KBM-7 (cell line): ENCODE results near the gene MAP3K13.

Experiments used
- DNase-seq: peaks from one replicate; pipeline ENCODE4 v3.0.0-alpha.2; 2015
- in situ Hi-C: fragments of 300-500 bp; cut with MboI; formaldehyde crosslinking; loops from 2 replicates; pipeline ENCODE4 v1.14.3; 2020; ENCODE audit warnings: low sequenced_read_pairs, low pct_unique_long_range_greater_than_20kb, mixed read lengths

MAP3K13 gene

DNA sequence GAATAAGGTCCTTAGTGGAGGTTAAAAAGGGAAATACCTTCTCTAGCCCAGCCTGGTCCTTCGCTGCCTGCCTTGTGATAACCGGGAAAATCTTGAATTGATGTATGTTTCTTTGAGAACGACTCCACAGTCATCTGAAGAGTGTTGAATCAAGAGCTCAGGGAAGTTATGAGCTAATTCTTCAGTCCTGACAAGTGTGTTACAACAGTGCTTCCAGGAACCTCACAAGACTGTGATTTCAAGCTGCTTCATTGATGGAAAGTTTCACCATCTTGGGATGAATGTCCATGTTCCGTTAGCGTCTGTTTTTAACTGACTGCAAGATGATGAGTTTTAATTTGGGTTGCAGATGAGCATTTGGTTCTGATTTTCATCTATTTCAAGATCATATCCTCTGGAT is 123.5 kb downstream of the MAP3K13 start:
- no peak for DNase-seq
- in situ Hi-C loops: no loop called here

DNA sequence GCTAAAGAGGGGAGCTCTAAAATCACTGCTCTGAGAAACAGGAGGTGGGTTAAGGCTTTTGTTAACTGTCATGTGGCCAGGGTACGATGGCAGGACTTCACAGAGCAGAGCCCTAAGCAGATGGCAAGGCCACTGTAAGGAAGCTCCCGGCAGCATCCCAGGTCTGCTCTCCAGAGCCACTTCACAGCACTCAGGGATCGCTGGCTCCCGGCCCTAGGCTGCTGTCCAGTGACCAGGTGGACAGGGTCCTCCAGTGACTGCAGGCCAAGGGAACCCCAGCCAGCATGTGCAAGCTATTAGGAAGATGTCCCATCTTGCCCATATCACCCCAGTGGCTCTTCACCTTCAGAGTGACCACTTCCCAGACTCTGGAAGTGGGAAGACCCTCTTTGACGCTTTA is 125.5 kb downstream of the MAP3K13 start:
- no peak for DNase-seq
- in situ Hi-C loops: no loop called here

DNA sequence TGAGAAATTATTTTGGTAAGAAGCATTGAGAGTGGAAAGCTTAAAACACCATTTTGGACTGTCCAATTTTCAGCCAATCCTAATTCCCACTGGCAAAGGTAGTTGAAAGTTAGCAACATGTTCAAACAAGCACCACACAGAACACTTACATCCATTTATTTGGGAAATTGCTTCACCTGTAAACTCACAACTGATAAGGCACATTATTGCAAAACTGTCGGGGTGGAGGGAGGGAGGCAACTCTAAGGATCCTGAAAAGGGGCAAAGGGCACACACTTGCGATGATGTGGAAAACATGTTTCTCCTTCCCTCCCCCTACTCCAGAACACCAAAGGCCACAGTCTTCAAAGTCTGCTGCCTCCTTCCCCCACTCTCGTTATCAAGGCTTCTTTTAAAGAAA is 126.5 kb downstream of the MAP3K13 start:
- DNase-seq: no peak
- in situ Hi-C loops: no loop called here

DNA sequence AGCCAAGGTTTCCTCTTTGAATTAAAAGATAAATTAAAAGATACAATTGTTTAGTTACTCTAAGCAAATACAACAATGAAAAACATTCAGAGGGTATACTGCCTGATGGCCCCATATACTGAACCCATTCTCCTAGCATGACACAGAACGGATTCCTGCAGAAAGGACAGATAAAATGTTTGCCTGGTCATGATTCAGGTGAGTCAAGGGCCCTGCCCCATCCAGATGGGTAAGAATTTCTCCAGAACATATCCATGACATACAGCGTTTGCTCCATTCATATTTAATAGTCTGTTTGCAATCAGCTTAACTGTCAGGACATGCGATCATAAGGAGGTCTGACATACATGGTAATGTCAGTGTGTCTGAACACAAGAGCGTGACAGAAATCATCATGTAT is 127.3 kb downstream of the MAP3K13 start:
- in situ Hi-C loops: no loop called here
- no peak for DNase-seq

DNA sequence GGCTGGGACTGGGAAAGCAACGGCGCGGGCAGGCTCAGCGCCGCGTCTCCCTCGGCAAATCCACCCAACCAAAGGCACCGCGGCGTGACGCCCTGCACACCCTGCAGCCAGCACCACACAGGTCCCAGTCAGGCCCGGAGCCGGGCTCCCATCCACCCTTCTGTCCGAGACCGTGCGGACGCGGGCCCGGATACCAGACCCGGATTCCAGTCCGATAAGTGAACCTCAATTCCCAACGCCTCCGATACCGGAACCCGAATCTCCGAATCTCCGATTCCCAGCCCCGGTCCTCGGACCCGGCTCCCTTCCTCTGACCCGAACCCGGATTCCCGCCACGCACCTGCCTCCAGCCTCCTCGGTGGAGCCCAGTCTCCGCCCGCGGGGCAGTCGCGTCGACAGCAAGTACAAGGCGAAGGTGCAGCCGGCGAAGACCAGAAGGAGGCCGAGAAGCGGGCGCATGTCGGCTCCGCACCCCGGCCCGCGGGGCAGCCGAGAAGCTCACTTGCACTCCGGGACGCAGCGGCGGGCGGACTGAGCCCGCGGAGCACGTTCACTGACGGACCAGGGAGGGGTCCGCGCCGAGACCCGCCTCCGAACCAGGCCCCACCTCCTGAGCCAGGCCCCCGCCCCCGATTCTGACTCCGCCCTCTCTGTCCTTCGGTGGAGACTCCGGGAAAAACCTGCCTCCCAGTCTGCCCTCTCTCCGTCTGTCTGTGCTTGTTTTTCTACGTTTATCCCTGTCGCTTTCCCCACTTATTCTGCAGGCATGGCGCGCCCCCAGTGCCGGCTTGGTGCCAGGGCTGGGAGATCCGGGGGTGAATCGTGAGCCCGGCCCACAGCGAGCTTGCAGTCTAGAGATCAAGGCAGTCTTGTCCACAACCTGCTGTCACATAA is 135.8 kb downstream of the MAP3K13 start, which contains the start of gene TMEM41A:
Gene TMEM41A, minus strand, starts transcription at position 533 of the 894 bp plus-strand sequence. Its CDS starts 74 bp downstream, at position 459.
- in situ Hi-C loops: no loop called here
- peak; percentile 91 for DNase-seq

DNA sequence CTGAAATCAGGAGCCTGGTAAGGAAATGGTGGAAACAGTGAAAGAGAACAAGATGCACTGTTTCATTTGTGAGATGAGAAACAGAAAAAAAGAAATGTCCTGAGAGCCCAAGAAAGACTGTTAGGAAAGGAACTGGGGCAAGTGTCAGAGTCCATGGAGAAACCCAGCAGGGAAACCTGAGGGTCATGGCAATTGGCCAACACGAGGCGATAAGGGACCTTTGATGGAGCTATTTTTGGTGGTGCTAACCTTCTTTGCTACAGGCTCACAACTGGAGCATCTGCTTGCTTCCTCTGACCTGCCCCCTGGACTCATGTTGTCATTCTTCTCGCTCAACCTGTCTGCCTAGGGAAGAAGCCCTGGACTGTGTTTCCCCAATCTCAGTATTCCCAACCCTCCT is 140.1 kb downstream of the MAP3K13 start:
- DNase-seq: no peak
- in situ Hi-C loops: no loop called here

DNA sequence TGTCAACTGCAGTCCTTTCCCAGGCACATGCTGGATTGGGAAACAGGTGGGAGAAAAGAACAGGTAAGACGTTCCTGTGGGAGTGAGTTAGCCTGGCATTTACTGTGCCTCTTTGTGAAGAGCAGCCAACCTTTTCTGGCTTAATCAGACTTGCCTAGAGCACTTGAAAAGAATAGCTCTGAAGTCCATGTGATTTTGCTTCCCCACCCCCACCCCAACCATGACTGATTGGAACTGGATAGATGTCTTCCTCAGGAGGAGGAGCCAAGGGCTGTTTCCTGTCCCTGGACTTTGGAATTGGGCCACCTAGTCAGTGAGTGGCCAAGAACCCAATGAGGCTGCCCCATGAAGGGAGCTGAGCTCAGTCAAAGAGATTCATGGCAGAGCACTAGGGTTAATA is 140.6 kb downstream of the MAP3K13 start:
- in situ Hi-C loops: no loop called here
- no peak for DNase-seq

DNA sequence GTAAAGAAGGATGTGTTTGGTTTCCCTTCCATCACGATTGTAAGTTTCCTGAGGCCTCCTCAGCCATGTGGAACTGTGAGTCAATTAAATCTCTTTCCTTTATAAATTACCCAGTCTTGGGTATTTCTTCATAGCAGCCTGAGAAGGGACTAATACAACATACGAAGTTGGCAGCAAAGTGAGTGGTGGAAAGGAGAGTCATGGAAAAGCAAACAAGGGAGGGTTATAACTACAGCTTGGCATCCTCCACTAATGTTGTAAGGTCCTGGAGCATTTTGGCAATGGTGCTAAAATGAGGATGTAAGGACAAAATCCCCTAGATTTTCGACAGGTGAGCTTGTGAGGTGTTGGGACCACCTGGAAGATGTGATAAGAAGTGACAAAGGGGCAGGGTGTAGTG is 141.7 kb downstream of the MAP3K13 start:
- DNase-seq: no peak
- in situ Hi-C loops: no loop called here

DNA sequence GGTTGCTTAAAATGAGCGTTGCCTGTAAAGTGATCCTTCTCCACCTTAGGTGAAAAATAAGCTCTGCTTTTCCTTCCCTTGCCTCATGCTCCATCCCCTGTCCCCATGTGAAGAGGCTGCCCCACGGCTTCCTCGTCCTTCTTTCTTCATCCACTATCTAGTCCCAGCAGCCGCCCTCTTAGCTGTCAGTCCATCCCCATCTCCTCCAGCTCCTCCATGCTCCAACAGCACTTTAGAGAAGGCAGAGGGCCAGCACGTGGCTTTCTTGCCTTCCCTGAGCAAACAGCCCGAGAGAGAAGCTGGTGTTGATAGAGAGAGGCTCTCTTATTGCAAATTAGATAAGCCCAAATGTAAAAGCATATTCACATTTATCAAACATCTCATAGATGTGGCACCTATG is 144.9 kb downstream of the MAP3K13 start:
- in situ Hi-C loops: no loop called here
- no peak for DNase-seq

DNA sequence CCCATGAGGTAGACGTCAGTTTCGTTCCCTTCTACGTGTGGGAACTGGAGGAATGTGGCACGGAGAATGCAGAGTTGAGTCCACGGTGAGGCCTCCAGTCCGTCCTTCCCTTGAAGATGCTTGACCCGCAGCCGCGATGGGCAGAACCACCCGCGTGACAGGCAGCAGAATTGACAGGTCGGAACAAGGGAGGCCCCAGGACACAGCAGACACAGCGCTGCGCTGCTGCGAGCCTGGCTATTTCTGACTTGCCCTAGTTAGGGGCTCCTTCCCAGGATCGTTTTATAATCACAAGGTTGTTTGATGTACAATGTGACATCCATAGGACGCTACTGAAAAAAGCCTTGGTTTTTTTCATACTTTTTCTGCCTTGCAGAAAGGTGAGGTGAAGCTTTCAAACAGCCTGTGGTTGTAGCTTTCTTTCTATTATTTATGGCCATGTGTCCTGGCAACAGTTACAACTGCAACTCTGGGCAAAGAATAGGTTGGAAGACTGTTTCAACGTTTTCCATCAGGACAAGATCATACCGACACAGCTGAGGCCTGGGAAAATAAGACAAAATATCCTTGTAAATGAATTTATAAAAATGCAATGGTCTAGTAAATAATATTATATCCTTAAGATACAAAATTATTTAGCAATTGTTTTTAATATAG is 145.5 kb downstream of the MAP3K13 start:
- in situ Hi-C loops: no loop called here
- no peak for DNase-seq

DNA sequence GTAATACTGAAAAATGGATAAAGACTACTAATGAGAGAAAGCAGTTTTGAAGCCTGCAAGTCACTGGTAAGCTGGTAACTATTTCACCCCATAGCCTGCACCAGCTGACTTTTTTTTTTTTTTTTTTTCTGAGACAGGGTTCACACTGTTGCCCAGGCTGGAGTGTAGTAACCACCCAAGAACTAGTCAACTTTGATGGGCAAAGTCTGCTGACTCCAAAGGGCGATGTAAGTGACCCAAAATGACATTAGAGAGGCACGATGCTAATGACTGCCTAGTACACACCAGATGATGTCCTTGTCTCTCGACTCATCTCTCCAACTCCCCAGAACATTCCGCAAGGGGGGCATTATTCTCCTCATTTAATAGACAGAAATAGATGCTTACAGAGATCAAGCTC is 148.8 kb downstream of the MAP3K13 start:
- no peak for DNase-seq
- in situ Hi-C loops: no loop called here

DNA sequence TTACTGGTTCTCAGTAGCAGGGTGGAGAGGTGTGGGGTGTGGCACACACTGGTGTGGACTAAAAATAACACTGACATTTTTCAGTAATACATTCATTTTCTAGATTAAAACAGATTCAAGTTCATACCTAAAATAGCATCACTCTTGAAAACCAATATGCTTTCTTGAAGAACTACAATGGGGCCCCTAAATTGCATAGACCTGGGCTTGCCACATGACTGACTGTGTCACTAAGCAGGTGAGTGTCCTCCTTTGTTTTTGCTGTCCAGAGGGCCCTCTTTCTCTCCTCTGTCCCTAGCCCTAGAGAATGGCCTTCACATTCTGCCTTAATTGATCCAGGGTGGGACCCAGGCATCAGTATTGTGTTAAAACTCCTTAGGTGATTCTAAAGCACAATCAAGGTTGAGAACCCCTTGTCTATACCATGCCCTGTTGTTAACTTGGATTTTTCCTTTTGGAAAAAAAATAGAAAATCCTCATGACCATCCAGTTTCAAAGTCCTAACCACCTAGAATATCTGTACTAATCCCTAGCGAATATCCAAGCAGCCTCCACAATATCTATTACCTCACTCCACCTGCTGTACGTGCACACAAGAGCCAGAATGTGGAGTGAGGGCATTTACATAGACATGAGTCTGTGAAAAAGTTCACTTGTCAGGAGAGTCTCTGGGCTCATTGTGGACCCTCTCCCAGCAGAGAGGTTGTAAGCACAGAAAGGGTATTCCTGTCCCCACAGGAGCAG is 154.6 kb downstream of the MAP3K13 start:
- no peak for DNase-seq
- in situ Hi-C loops: no loop called here

DNA sequence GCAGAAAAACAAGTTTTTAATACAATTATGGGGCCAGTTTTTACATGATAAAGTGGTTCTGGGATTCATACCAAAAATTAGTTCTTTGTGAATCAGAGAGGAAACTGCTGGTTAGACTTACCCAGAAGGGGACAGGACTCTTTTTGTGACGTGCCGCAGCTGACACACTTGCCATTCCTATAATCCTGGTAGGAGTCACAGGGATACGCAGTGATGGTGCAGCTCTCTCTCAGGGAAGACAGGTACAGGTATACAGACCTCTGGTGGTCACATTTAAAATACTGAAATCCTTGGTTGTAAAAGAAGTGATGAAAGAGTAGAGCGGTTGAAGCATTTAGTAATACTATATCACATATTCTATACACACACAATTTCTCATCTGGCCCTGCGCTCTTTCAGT is 156.1 kb downstream of the MAP3K13 start:
- in situ Hi-C loops: no loop called here
- DNase-seq: no peak

DNA sequence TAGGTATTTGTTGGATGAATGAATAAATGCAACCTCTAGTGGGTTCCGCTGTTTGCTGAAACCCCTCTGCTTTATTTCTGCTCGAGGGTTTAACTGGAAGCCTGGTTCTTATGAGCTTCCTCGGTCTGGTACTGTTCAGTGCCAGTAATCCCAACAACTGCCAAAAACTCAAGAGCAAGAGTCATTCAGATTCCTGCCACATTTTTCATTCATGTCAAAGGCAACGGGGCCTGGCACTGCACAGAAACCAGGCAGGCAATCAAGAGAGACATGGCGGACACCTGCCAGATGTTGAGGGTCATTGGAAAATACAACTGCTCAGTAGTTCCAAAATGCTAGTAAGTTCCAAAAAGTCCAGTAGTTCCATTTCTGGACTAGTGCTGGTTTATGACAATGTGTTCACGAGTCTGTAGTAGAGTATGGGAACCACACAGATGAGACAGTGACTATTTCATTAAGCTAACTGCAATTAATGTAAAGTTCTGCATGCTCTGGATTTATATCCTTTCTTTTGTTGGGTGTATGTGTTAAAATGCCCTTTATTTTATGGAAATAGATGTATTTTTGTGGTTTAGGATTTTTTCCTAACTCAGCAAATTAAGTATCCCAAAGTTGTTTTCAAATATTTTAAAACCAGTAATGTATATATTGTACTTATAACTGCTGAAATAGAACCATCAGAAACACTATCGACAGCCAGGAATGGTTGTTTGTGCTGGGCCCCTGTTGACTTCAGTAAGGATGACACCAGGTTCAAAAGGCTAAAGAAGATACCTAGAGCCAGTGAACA is 158.6 kb downstream of the MAP3K13 start:
- no peak for DNase-seq
- in situ Hi-C loops: no loop called here

DNA sequence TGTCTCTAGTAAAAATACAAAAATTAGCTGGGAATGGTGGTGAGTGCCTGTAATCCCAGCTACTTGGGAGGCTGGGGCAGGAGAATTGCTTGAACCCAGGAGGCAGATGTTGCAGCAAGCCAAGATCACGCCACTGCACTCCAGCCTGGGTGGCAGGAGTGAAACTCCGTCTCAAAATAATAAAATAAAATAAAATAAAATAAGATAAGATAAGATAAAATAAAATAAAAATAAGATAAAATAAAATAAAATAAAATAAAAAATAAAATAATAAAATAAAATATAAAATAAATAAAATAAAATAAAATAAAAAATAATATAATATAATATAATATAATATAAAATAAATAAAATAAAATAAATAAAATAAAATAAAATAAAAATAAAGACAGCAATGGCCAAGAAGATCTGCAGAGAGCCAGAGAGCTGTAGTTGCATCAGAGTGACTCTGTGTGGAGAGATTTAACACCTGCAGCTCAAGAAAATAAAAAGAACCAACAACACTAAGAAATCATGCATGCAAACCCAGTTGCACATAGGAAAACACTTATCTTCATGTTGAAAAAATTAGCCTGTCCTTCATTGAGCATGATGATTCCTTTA is 163.5 kb downstream of the MAP3K13 start:
- in situ Hi-C loops: no loop called here
- no peak for DNase-seq

DNA sequence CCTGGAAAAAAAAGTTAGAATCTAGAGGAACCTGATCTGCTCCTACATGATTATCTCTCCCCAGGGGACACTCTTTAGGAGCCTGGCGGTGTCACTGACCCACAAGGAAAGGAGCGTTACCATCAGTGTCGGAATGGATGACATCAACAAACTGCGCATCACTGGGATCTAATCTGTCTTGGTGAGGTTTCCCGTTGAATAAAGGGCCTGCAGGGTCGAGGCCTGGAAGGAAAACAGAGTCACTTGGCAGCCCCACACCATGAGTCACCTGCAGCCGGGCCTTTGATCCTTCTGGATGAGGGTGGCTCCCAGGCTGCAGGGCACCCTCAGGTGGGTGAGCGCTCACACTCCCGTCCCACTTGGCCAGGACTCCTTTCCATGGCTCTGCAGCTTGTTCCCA is 164.4 kb downstream of the MAP3K13 start:
- no peak for DNase-seq
- in situ Hi-C loops: no loop called here

DNA sequence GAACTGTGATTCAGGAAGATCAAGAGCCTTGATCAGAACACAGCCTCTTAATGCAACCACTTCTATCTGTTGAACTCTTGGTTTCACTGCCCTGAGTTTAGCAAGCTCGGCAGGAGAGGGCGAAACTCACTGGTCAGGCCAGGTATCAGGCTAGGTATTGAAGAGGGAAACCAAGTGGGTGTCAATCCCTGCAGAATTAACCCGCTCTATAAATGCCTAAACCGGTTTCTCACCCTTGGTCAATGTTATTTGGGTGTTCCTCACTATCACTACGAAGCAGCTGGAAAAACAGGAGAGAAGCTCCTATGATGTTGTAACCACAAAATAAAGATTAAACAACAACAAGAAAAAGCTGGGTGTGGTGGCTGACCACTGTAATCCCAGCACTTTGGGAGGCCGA is 165.6 kb downstream of the MAP3K13 start:
- in situ Hi-C loops: no loop called here
- DNase-seq: no peak

DNA sequence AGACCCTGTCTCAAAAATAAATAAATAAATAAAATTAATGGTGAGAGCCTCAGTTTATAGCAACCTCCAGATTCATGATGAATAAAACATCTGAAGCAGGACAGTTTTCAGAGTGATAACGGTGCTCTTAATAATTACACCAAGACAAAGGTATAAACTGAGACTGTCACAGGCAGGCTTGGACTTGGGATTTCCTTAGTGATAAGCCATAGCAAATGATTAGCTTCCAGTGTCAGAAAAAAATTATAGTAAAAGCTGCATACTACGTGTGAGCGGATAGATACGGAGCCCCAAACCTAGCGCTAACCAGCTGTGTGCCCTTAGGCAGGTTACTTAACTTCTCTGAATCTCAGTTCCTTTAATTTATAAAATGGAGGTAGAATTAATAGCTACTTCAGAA is 167.9 kb downstream of the MAP3K13 start:
- no peak for DNase-seq
- in situ Hi-C loops: no loop called here

DNA sequence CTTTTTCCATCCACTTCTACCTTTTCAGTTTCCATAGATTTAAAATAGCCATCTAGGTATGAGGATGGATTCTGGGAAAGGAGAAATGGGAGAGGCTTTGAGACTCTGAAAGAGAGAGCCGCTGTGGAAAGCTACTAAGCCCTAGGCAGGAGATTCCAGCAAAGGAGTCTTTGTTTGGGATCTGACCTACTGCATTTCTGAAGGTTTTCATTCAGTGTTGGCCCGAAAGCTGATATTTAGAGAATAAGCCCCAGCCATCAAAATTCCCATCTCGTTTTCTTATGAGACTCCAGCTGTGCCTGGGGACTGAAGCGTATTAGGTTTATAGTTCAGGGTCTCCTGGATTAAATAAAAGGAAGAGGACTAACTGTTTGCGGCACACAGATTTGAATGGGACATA is 170.0 kb downstream of the MAP3K13 start:
- no peak for DNase-seq
- in situ Hi-C loops: no loop called here
